Measurements from ENCODE around the gene ZBTB38.

ZBTB38 gene

GRCh38 chr3:141414800-141415462 lies 46.6 kb downstream of the ZBTB38 start:
- TF ChIP-seq CTCF (IDR thresholded peaks at IDR 0.05; ENCODE audit: extremely low read depth, insufficient read depth, missing control alignments), result no peak
- in situ Hi-C loops (cut with MboI; ENCODE audit: low pct_unique_long_range_greater_than_20kb, low sequenced_read_pairs, unreplicated experiment), result loop anchor here (5.0 kb wide), 1 partner anchor 37 kb away; no protein-coding TSS in a partner anchor
- no peak for DNase-seq (ENCODE audit: low spot score)

GRCh38 chr3:141415953-141416352 lies 47.6 kb downstream of the ZBTB38 start:
- no peak for TF ChIP-seq CTCF (IDR thresholded peaks at IDR 0.05; ENCODE audit: extremely low read depth, insufficient read depth, missing control alignments)
- no peak for DNase-seq (ENCODE audit: low spot score)
- in situ Hi-C loops (cut with MboI; ENCODE audit: low pct_unique_long_range_greater_than_20kb, low sequenced_read_pairs, unreplicated experiment), result loop anchor here (5.0 kb wide), 1 partner anchor 36 kb away; no protein-coding TSS in a partner anchor
